ENCODE measurements around the gene PPP1R12B.
A peak's percentile ranks its signal among the peaks of the same experiment; 100 is the strongest.

Gene PPP1R12B

DNA sequence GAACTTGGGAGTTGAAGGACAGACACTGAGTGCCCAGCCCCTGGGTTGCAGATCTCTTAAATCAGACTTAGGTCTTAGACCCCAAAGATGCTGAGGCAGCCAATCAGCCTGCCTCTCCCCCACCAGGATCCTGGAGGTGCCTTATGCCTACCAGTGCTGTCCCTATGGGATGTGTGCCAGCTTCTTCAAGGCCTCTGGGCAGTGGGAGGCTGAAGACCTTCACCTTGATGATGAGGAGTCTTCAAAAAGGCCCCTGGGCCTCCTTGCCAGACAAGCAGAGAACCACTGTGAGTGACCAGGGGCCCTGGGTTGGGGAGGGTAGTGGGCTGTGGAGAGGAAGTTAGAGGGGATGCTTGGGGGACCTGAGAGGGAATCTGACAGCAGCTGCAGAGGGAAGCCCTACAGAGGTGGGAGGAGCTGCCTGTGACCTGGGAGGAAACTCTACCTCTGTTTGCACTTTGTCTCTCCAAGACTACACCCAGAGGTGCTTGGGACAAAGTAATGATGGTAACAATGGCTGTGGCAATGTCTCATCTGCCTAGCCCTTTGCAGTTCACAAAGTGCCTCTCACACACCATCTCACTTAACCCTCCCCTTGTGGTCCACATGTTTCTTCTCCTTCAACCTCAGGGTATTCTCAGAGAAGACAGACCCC is 38.3 kb upstream of the PPP1R12B start:
- TF ChIP-seq, protein P1, sequence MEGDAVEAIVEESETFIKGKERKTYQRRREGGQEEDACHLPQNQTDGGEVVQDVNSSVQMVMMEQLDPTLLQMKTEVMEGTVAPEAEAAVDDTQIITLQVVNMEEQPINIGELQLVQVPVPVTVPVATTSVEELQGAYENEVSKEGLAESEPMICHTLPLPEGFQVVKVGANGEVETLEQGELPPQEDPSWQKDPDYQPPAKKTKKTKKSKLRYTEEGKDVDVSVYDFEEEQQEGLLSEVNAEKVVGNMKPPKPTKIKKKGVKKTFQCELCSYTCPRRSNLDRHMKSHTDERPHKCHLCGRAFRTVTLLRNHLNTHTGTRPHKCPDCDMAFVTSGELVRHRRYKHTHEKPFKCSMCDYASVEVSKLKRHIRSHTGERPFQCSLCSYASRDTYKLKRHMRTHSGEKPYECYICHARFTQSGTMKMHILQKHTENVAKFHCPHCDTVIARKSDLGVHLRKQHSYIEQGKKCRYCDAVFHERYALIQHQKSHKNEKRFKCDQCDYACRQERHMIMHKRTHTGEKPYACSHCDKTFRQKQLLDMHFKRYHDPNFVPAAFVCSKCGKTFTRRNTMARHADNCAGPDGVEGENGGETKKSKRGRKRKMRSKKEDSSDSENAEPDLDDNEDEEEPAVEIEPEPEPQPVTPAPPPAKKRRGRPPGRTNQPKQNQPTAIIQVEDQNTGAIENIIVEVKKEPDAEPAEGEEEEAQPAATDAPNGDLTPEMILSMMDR (IDR thresholded peaks at IDR 0.05; ENCODE audit: control extremely low read depth, extremely low read depth, low read depth, missing control alignments): no peak
- DNase-seq (ENCODE audit: extremely low spot score): no peak
- POLR2A ChIA-PET: no interaction called here
- CTCF ChIA-PET: interaction anchor here (2.0 to 4.8 kb wide), 2 partner anchors 117 to 125 kb away, joined by 4 to 24 read pairs; partner anchors contain the start of gene LGR6

DNA sequence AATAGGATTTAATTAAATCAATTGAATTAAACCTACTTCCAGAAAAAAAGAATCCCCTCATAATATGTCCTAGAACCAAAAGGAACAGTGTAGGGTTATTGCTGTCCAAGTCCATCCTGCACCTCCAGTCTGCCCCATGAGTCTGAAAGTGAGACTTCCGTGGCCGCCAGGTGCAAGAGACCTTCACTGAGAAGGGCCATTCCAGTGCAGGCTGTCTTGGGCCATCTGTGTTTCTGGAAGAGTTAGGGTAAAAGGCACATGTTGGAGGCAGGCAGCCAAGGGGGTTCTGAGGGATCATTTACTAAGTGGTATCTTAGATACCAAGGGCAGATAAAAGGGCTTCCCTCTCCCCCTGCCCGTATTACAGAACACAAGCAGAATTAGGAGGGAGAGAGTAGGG is 37.8 kb upstream of the PPP1R12B start:
- ChIA-PET CTCF (interaction anchor here (1.4 to 2.0 kb wide), 2 partner anchors 121 to 126 kb away, joined by 4 to 9 read pairs; no protein-coding TSS in a partner anchor), POLR2A (no interaction called here)
- TF ChIP-seq, protein P1 (IDR thresholded peaks at IDR 0.05; ENCODE audit: control extremely low read depth, extremely low read depth, low read depth, missing control alignments): no peak
- DNase-seq (ENCODE audit: extremely low spot score): no peak

DNA sequence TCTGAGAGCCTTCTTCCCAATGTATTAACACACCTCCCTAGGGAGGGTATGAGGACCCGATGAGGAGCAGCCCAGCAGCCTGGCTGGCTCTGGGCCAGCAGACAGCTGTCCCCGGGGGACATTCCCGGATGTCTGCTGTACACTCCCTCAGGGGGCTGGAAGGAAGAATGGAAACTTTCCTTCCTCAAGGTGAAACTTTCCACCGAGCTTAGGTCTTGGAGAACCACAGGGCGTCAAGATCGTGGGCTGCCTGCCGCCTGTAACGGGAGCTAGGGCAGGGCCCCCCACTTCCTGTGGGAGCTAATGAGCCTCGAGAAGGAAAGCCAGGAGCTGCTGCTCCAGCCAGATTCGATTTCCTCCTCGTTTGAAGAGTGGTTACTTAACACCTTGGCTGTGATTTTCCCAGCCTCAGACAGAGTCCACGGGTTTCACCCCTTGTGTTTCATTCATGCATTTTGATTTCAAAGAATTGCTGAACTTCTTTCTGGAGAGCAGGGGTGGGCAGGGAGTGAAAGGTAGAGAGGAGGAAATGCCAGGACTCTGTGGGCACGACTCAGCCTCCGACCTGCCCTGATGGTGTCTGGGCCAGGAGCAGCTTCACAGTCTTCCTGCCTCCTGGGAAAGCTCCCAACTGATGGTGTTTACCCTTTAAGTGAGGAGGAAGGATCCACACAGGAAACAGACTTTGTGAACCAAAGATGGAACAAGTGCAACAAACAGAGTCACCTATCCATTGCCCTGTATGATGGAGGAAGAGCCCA is 36.4 kb upstream of the PPP1R12B start:
- no peak for DNase-seq (ENCODE audit: extremely low spot score)
- CTCF ChIA-PET: interaction anchor here (1.1 to 1.4 kb wide), 4 partner anchors 10 to 122 kb away, joined by 3 to 9 read pairs (median 4); no protein-coding TSS in a partner anchor
- TF ChIP-seq, protein P1 (IDR thresholded peaks at IDR 0.05; ENCODE audit: control extremely low read depth, extremely low read depth, low read depth, missing control alignments): no peak
- POLR2A ChIA-PET: no interaction called here

DNA sequence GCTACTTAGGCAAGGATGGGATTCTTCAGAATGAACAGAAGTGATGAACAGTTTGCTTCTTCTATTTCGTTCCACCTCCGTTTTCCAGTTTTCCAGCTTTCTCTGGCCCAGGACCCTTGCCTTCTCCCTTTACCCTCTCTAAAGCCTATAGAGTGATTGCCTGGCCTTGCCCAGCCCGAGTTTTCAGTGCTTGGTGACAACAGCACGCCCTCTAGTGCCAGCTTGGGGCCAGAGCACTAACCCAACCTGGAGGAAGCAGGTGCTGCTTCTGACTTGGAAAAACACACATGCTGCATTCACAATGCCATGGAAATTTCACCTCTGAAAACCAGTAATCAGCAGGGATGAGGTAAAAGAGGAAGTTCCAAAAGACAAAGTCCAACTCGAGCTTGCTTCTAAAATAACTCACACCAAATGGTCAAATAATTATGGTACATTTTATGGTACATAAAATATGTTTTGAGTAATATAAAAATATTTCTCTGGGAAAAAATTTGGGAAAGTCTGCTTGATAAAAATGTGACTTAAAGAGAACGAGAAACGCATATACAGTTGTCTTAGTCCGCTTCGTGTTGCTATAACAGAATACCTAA is 32.8 kb upstream of the PPP1R12B start:
- peak; percentile 80 for DNase-seq (ENCODE audit: extremely low spot score)
- ChIA-PET CTCF (interaction anchor here (0.8 to 5.3 kb wide), 23 partner anchors 8 to 161 kb away, joined by 3 to 48 read pairs (median 4); partner anchors contain the start of gene LGR6), POLR2A (no interaction called here)
- TF ChIP-seq, protein P1 (IDR thresholded peaks at IDR 0.05; ENCODE audit: control extremely low read depth, extremely low read depth, low read depth, missing control alignments): peak; percentile 96

DNA sequence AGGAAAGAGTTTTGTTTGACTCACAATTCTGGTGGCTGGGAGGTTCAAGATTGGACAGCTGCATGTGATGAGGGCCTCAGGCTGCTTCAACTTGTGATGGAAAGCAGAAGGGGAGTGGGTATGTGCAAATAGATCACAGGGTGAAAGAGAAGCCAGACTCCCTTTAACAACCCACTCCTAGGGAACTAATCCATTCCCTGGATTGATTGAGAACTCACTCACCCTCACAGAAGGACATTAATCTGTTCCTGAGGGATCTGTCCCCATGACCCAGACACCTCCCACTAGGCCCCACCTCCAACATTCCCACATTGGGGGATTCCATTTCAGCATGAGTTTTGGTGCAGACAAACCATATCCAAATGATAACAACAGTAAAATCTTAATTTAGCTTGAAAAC is 32.3 kb upstream of the PPP1R12B start:
- DNase-seq (ENCODE audit: extremely low spot score): no peak
- TF ChIP-seq, protein P1 (IDR thresholded peaks at IDR 0.05; ENCODE audit: control extremely low read depth, extremely low read depth, low read depth, missing control alignments): no peak
- CTCF ChIA-PET: interaction anchor here (0.8 to 5.3 kb wide), 24 partner anchors 8 to 161 kb away, joined by 3 to 48 read pairs (median 4); partner anchors contain the start of gene LGR6
- POLR2A ChIA-PET: no interaction called here
